ENCODE results near the gene UGT1A4. TPM values are rescaled to one million over a fixed set of nuclear protein-coding genes. Genes with fewer than 3 reads are reported as not detected.

The UGT1A4 gene
- total and polyA plus RNA-seq, 9 of the 15 experiments (the other 6 are each of a cell fraction or from before 2014, with no cell fraction given) = not detected

DNA sequence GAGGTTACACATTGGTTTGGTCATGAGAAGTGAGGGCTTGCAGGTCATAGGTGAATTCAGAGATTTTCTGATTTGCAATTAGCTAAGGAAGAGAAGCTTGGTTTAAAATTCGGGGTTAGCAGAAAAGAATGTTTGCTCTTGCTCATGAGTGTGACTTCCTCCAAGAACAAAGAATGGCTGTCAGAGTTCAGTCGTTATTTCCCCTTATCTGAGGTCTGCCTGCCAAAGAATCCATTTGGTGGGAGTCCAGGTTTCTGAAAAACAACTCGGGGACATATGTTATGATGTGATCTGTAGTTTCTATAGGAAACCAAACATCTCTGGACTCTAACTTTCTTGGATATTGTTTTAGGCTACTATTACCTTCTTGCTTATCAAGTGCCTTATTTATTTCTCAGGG, 29.0 kb upstream of the UGT1A4 start (continued):
- TF ChIP-seq, protein P1, sequence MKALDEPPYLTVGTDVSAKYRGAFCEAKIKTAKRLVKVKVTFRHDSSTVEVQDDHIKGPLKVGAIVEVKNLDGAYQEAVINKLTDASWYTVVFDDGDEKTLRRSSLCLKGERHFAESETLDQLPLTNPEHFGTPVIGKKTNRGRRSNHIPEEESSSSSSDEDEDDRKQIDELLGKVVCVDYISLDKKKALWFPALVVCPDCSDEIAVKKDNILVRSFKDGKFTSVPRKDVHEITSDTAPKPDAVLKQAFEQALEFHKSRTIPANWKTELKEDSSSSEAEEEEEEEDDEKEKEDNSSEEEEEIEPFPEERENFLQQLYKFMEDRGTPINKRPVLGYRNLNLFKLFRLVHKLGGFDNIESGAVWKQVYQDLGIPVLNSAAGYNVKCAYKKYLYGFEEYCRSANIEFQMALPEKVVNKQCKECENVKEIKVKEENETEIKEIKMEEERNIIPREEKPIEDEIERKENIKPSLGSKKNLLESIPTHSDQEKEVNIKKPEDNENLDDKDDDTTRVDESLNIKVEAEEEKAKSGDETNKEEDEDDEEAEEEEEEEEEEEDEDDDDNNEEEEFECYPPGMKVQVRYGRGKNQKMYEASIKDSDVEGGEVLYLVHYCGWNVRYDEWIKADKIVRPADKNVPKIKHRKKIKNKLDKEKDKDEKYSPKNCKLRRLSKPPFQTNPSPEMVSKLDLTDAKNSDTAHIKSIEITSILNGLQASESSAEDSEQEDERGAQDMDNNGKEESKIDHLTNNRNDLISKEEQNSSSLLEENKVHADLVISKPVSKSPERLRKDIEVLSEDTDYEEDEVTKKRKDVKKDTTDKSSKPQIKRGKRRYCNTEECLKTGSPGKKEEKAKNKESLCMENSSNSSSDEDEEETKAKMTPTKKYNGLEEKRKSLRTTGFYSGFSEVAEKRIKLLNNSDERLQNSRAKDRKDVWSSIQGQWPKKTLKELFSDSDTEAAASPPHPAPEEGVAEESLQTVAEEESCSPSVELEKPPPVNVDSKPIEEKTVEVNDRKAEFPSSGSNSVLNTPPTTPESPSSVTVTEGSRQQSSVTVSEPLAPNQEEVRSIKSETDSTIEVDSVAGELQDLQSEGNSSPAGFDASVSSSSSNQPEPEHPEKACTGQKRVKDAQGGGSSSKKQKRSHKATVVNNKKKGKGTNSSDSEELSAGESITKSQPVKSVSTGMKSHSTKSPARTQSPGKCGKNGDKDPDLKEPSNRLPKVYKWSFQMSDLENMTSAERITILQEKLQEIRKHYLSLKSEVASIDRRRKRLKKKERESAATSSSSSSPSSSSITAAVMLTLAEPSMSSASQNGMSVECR (CRISPR knock-in tag; IDR thresholded peaks at IDR 0.05) = no peak
- TF ChIP-seq, protein P2, sequence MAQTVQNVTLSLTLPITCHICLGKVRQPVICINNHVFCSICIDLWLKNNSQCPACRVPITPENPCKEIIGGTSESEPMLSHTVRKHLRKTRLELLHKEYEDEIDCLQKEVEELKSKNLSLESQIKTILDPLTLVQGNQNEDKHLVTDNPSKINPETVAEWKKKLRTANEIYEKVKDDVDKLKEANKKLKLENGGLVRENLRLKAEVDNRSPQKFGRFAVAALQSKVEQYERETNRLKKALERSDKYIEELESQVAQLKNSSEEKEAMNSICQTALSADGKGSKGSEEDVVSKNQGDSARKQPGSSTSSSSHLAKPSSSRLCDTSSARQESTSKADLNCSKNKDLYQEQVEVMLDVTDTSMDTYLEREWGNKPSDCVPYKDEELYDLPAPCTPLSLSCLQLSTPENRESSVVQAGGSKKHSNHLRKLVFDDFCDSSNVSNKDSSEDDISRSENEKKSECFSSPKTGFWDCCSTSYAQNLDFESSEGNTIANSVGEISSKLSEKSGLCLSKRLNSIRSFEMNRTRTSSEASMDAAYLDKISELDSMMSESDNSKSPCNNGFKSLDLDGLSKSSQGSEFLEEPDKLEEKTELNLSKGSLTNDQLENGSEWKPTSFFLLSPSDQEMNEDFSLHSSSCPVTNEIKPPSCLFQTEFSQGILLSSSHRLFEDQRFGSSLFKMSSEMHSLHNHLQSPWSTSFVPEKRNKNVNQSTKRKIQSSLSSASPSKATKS (CRISPR knock-in tag; IDR thresholded peaks at IDR 0.05) = no peak
- no peak for TF ChIP-seq BRD4 (IDR thresholded peaks at IDR 0.05)

DNA sequence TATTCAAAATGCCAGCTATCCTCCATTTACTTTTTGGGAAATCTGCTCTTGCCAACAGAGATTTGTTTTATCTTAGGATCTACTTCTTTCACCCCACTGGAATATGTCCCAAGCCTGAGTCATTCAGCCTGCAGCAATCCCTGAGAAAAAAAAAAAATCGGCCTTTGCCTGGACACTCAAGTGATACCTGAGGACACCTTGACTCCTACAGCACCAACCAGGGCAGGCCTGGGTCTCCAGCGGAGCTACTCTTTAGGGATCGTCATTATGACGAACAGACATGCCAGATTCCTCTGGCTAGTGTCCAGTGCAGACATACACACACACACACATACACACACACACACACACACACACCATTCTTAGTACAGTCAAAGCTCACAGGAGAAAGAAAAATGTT, 28.1 kb upstream of the UGT1A4 start:
- no peak for DNase-seq (ENCODE audit: extremely low read depth in 1 of 4, low spot score in 3 of 4)
- Histone ChIP-seq H4K20me1 (replicated peaks; ENCODE audit: control insufficient read depth, insufficient read depth, low read length) (no peaks in the 10 kb centered on the region; the same call in 1 of the 2 replicates), H3K9ac (ENCODE audit: insufficient read depth in 1 of 2, low read depth in 2 of 2, low read length in 2 of 2) (no peak overlapping the region), H3K4me3 (no peak overlapping the region), H3K79me2 (ENCODE audit: control insufficient read depth, insufficient read depth, low read length) (no peaks in the 10 kb centered on the region), H3K36me3 (ENCODE audit: control insufficient read depth, insufficient read depth, low read length) (no peaks in the 10 kb centered on the region), H3K9me3 (replicated peaks; ENCODE audit: control insufficient read depth, insufficient read depth, low read depth, low read length) (no peaks in the 10 kb centered on the region), H3K4me1 (replicated peaks in 1 of 2; ENCODE audit: control insufficient read depth in 2 of 2, insufficient read depth in 2 of 2, low read length in 2 of 2) (no peaks in the 10 kb centered on the region), H3K27me3 (ENCODE audit: control insufficient read depth in 2 of 2, insufficient read depth in 2 of 2, low read length in 2 of 2) (peaks cover 0 to 8% of the 10 kb centered on the region in 2 experiments; a peak in 3 of 5 replicates), H3K27ac (ENCODE audit: extremely low read depth, low read depth, low read length) (no peak overlapping the region), H3K9me1 (ENCODE audit: control insufficient read depth, insufficient read depth, low read length) (no peaks in the 10 kb centered on the region), H2AFZ (ENCODE audit: low read depth, low read length) (no peak overlapping the region), H3K4me2 (ENCODE audit: insufficient read depth, low read length) (no peak overlapping the region)
- intact Hi-C loops (cut with micrococcal nuclease) (no loop called here), in situ Hi-C loops (cut with MboI) (no loop called here)
- ChIA-PET POLR2A (interaction anchor here (1.8 kb wide), 1 partner anchor 10 kb away, joined by 5 read pairs; no protein-coding TSS in a partner anchor), CTCF (ENCODE audit: low intra/inter-chr PET ratio) (no interaction called here)
- no peak for FAIRE-seq
- ATAC-seq = no peak
- BruUV-seq (replicated peaks) = no TSS peak
- 0% methylated on average over 4 of the region's 4 CpGs for WGBS (ENCODE audit: insufficient coverage, low coverage, missing lambda C conversion rate)
- TF ChIP-seq JUN (IDR thresholded peaks at IDR 0.05; ENCODE audit: borderline replicate concordance, low read depth, low read length) = no peak
- TF ChIP-seq JUN (CRISPR knock-in tag; IDR thresholded peaks at IDR 0.05; ENCODE audit: borderline replicate concordance) = no peak
- TF ChIP-seq, protein P3, sequence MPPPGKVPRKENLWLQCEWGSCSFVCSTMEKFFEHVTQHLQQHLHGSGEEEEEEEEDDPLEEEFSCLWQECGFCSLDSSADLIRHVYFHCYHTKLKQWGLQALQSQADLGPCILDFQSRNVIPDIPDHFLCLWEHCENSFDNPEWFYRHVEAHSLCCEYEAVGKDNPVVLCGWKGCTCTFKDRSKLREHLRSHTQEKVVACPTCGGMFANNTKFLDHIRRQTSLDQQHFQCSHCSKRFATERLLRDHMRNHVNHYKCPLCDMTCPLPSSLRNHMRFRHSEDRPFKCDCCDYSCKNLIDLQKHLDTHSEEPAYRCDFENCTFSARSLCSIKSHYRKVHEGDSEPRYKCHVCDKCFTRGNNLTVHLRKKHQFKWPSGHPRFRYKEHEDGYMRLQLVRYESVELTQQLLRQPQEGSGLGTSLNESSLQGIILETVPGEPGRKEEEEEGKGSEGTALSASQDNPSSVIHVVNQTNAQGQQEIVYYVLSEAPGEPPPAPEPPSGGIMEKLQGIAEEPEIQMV (tag; conservative IDR thresholded peaks at IDR 0.05; ENCODE audit: low read depth) = no peak
- TF ChIP-seq LARP7 (IDR thresholded peaks at IDR 0.05) = no peak
- TF ChIP-seq, protein P4, sequence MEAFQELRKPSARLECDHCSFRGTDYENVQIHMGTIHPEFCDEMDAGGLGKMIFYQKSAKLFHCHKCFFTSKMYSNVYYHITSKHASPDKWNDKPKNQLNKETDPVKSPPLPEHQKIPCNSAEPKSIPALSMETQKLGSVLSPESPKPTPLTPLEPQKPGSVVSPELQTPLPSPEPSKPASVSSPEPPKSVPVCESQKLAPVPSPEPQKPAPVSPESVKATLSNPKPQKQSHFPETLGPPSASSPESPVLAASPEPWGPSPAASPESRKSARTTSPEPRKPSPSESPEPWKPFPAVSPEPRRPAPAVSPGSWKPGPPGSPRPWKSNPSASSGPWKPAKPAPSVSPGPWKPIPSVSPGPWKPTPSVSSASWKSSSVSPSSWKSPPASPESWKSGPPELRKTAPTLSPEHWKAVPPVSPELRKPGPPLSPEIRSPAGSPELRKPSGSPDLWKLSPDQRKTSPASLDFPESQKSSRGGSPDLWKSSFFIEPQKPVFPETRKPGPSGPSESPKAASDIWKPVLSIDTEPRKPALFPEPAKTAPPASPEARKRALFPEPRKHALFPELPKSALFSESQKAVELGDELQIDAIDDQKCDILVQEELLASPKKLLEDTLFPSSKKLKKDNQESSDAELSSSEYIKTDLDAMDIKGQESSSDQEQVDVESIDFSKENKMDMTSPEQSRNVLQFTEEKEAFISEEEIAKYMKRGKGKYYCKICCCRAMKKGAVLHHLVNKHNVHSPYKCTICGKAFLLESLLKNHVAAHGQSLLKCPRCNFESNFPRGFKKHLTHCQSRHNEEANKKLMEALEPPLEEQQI (IDR thresholded peaks at IDR 0.05) = no peak
- TF ChIP-seq NR4A1 (CRISPR knock-in tag; IDR thresholded peaks at IDR 0.05) = no peak
- TF ChIP-seq NR4A1 (tag; IDR thresholded peaks at IDR 0.05) = no peak
- TF ChIP-seq SIRT6 (IDR thresholded peaks at IDR 0.05; ENCODE audit: low read depth, low read length) = no peak

Measured in K562 (cell line).